GM12874 (cell line): Measurements from ENCODE around the gene HHLA2.

Experiments used
- CTCF ChIP-seq: IDR thresholded peaks from 2 replicates; pipeline ENCODE4 v1.5.1; 2011; ENCODE audit warnings: low read depth, mild to moderate bottlenecking, control low read depth, low read length, moderate library complexity; ENCODE audit not compliant: insufficient read depth

Gene HHLA2

GRCh38 chr3:108293858-108294257 lies 2.5 kb upstream of the HHLA2 start:
- TF ChIP-seq CTCF: no peak

GRCh38 chr3:108295421-108296175 lies 750 bp upstream of the HHLA2 start:
- TF ChIP-seq CTCF: no peak

GRCh38 chr3:108297647-108298046 lies 1.3 kb downstream of the HHLA2 start:
- TF ChIP-seq CTCF: no peak

GRCh38 chr3:108298056-108298455 lies 1.7 kb downstream of the HHLA2 start:
- TF ChIP-seq CTCF: no peak

- TF ChIP-seq CTCF: no peak
Observed at GRCh38 chr3:108300103-108300849, 3.9 kb downstream of the HHLA2 start.

GRCh38 chr3:108301695-108302404 lies 5.5 kb downstream of the HHLA2 start:
- TF ChIP-seq CTCF: no peak

- no peak for TF ChIP-seq CTCF
Observed at GRCh38 chr3:108302570-108302969, 6.2 kb downstream of the HHLA2 start.
